Stimulated activated CD4-positive, alpha-beta T cell treated with anti-CD3 and anti-CD28 coated beads, Interleukin-15, amount 100 ng/mL, for 48 hours (primary cell): Measurements from ENCODE around the gene NUDT2.
"Not testable (repeated sequence)": the region's sequence is repeated elsewhere in the genome, so short reads cannot be mapped to it uniquely, and the experiment has no call there.

Experiments
- DNase-seq, 2 donors: peaks; one replicate each; pipeline ENCODE4 v3.0.0-alpha.2; 2020; ENCODE audit warnings: low read depth in 2 of 2

Gene NUDT2

DNA sequence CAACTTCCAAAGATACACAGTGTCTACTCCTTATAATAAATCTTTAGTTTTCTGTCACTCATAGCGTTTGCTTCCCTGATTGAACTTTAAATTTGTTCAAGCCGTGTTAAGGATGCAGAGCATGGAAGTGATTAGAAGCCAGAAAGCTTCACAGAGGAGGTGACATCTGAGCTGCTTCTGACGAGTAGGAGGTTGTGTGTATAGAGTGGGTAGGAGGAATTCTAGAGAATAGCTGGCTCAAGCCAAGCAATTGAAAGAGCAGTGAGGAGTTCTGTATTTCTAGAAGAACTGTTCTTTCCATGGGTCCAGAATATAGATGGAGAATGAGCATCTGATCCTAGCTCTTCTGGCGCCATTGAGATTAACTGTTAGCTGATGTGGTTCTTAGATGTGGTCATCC is 6.0 kb downstream of the NUDT2 start:
- no peak for DNase-seq

DNA sequence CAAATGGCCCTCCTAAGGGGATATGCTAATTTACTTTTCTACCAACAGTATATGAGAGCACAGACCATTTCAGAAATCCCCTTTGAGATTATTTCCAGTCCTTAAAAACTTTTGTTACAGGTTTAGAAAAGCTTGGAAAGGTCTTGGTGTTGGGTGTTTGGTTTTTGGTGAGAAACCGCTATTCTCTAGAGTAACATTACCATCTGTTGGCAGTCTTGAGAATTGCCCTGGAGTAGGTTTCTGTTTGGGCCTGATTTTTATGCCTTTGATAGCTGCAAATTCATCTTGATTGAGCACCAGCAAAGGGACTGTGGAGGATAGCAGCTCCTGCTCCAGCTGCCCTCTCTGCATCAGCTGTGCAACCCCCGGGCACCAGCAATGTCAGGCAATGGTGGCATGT is 8.0 kb downstream of the NUDT2 start:
- no peak for DNase-seq

DNA sequence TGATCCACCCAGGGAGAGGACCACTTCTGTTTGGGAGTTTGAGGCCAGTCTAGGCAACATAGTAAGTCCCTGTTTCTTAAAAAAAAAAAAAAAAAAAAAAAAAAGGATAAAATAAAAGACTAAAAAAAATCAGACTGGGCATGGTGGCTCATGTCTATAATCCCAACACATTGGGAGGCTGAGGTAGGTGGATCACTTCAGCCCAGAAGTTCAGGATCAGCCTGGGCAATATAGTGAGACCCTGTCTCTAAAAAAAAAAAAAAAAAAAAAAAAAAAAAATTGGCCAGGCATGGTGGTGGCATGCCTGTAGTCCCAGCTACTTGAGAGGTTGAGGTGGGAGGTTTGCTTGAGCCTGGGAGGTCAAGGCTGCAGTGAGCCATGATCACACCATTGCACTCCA is 8.7 kb downstream of the NUDT2 start:
- DNase-seq = not testable (repeated sequence)

DNA sequence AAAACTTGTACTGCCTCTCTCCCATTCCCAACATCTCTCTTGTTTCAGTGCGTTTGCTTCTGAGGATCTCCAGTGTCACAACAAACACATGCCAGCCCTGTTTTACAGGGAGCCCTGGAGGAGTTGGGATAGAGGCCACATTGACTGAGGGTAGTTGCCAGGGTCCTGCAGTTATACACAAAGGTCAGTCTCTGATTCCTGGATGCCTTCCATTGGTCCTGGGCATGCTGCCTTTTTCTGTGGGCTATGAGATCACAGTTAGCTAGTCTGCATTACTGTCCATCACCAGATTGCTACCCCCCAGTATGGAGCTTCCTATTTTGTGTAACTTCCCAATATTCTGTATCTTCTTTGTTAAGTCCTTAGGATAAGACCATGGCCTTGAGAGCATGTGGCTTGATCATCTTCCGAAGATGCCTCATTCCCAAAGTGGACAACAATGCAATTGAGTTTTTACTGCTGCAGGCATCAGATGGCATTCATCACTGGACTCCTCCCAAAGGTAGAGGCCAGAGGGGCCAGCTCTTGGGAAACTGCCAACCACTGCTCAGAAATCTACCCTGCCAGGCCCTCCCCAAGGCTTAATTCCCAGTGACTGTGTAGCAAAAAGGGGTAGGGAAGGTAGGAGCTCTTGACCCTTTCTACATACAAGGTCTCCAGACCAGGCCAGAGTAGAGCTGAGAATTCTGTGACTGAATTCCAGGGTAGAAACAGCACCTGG is 9.5 kb downstream of the NUDT2 start:
- no peak for DNase-seq

DNA sequence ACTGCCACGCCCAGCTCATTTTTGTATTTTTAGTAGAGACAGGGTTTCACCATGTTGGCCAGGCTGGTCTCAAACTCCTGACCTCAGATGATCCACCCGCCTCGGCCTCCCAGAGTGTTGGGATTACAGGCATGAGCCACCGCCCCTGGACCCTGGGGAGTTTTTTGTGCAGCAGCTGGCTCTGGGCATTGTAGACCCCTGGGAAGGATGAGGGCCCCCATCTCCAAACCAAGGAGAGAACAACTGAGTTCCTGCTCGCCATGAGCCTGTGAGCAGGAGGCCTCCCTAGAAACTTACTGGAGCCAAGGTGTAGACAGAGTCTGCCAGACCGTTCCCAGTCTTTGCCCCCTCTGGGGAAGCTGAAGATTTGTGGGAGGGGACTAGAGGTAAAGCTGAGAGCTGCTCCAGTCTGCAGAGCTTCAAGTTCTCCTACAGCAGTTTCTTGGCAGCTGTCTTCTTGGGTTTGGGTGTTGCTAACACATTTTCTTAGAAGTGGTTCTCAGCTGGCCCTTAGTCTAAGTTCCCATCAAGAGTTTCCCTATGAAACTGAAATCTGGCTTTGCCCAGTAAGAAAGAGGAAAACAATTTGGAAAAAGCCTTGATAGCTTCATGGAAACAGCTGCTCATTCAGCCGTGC is 12.4 kb downstream of the NUDT2 start:
- DNase-seq = no peak

DNA sequence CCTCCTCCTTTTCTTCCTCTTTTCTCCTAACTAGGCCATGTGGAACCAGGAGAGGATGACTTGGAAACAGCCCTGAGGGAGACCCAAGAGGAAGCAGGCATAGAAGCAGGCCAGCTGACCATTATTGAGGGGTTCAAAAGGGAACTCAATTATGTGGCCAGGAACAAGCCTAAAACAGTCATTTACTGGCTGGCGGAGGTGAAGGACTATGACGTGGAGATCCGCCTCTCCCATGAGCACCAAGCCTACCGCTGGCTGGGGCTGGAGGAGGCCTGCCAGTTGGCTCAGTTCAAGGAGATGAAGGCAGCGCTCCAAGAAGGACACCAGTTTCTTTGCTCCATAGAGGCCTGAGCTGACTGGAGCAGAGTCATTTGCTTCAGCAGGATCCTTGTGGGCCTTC is 13.7 kb downstream of the NUDT2 start:
- no peak for DNase-seq

DNA sequence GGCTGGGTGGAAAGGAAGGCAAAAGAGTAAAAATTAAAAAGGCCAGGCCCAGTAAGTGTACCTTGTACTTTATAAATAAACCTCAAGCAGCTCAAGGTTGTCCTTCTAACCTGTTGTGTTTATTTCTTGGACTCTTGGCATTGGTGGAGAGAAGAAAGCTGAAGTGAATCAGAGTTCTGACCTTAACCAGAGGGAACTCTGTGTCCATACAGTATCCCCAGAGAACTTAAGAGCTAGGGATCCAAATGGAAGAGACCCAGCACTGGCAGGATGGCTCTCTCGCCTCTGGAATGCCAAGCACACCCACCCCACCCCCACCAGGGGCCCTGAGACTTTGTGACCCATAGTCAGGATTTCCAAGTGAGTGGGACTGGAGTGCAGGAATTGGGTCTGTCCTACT is 14.2 kb downstream of the NUDT2 start:
- DNase-seq = no peak

DNA sequence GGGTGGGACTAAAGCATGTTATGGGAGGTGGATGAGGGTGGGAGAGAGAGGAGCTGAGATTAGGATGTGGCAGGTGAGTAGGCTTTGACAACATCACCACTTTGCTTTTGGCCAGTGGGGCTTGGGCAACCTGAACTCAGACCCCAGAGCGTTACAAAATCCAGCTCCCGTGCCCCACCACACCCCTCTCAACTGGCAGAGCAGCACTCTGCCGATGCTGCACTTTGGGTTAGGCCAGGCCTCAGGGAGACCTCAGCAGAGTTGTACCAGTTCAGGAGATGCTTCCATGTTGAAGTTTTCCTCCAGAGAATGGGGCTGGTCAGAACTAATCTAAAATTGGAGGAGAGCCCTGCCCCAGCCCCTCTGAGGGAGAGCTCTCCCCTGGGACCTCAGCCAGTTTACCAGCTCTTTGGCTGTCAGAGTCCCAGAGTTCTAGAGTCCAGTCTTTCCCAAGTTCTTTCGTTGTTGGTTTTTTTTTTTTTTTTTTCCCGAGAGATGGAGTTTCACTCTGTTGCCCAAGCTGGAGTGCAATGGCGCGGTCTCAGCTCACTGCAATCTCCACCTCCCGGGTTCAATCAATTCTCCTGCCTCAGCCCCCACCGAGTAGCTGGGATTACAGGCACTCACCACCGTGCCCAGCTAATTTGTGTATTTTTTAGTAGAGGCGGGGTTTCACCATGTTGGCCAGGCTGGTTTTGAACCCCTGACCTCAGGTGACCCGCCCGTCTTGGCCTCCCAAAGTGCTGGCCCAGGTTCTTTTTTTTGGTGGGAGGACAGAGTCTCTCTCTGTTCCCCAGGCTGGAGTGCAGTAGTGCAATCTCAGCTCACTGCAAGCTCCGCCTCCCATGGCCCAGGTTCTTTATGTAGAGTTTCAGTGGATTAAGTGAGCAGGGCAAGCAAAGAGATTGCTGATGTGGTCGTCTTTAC is 17.8 kb downstream of the NUDT2 start:
- no peak for DNase-seq

DNA sequence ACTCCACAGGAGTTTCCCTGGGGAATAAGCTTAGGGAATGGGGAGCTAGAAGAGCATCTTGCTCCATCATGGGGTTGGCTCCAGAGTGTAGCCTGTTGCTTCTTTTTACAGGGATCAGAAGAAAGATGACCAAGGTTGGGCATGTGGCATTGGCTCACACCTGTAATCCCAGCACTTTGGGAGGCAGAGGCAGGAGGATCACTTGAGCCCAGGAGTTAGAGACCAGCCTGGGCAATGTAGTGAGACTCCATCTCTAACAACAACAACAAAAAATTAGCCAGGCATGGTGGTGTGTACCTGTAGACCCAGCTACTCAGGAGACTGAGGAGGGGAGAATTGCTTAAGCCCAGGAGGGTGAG is 18.4 kb downstream of the NUDT2 start:
- DNase-seq = no peak

DNA sequence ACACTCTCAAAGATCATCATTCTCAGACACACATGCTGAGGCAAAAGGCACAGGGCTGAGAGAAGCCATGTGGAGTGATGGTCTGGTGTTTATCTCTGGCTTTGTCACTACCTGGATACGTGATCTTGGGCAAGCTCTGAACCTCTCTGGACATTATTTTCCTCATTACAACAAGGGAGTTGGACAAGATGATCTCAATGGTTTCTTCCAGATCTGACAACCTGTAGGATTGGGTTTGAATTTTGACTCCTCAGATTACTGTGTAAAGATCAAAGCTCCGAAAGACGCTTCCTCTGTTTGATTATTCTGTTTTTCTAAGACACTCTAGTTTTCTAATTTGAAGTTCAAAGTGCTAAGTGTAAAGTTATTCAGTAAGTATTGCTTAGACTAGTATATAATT is 20.0 kb downstream of the NUDT2 start:
- DNase-seq = no peak

DNA sequence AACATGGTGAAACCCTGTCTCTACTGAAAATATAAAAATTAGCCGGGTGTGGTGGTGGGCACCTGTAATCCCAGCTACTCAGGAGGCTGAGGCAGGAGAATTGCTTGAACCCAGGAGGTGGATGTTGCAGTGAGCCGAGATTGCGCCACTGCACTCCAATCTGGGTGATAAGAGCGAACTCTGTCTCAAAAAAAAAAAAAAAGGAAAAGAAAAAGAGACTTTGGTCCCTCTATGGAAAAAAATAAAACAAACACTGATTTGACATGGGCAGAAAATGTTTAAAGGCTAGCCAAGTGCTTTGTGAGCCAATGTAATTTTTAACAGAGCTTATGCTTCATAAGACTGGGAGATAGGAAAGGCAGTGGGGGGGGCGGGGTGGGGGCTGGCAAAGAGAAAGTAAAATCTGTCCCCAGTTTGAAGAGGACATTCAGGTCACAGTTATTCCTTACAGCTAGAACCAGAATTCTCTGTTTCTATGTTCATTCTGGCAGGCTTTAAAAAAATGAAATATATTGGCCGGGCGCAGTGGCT is 22.8 kb downstream of the NUDT2 start:
- DNase-seq = not testable (repeated sequence)

DNA sequence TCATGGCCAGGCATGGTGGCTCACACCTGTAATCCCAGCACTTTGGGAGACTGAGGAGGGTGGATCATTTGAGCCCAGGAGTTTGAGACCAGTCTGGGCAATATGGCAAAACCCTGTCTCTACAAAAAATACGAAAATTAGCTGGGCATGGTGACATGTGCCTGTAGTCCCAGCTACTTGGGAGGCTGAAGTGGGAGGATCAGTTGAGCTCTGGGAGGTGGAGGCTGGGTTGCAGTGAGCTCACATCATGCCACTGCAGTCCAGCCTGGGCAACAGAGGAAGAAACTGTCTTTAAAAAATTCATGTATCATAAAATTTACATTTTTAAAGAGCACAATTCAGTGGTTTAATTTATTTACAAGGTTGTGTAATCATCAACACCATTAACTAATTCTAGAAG is 23.6 kb downstream of the NUDT2 start:
- DNase-seq = not testable (repeated sequence)

DNA sequence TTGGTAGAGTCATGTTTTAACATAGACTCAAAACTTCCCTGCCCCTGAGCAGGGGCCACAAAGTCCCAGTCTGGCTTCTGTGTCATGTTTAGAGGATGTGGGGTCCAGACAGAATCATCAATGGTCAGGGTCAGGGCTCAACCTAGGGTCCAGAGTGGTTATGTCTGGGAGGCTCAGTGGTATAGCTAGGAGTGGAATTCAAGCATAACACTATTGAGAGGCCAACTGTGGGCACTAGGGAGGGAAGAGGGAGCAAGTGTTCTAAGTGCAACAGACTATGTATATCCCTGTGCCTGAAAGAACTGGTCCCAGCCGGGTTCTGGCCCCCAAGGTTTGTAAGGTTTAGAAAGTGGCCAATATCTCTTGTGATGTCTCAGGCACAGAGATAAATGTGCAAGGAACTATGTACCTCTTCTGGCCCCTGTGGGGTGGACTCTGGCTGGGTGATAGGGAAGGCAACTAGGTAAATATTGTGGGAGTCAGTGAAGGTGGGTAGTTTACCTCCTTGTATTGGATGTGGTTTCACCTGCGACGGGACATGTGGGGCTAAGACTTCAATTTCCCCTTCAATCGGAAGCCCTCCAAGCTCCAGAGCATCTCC is 33.3 kb downstream of the NUDT2 start:
- DNase-seq = no peak

DNA sequence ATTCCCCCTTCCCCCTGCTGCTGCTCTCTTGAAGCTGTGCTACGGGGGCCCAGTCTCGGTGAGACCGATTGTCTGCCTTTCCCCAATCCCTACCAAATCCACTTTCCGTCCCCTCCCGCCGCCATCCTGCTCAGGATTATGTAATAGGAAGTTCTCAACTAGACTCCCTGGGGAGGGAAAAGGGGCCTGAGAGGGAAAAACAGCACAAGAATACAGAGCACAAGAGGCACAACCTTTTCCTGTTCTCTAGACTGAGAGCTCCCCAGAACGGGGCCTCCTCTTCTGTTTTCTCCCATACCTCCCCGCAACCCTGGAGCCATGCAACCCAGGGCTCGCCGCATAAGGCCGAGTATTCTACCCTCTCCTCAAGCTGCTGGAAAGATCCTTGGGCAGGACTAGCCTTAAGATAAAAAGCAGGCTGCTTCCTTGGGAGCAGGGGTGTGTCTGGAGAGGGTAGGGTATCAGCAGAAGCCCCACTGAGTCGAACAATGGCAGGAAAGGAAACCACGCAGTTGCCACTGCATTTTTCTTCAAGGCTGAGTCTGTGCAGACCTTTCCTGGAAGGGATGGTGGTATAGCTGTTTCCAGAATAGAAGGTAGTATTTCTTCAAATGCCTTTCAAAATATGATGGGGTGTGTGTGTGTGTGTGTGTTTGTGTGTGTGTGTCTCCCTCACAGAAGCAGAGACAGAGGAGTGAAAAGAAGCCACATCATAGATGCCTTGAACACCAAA is 34.4 kb downstream of the NUDT2 start:
- no peak for DNase-seq

DNA sequence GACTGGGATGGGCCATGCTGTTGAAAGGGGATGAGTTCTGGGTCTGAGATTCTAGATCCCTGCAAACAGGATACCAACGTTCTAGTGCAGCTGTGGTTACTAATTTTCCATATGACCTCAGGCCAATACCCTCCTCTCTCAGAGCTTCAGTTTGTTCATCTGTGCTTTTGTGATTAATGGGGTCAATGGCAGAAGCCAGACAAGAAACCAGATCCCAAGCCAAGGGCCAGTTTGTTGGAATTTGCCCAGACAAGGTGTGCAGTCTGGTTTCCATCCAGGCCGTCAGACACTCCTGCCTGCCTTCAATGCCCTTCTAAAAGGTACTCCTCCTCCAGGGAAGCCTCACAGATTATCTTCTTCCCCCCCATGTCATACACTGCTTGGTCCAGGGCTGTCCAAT is 35.9 kb downstream of the NUDT2 start:
- DNase-seq = no peak

DNA sequence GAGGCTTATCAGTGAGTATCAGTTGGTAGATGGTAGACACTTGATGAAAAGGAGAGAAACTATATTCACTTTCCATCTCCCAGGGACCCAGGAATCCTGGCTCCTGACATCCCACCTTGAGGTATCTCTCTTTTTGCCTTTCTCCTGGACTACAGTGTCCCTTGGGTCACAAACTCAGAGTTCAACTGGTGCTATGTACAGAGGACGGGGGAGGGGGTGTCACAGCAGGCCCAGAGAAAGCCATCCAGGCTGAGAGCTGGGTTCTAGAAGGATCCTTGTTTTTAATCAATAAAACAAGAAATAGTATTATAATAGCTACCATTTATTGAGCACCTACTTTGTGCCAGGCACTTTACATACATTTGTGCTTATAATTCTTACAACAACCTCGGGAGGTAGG is 37.0 kb downstream of the NUDT2 start:
- no peak for DNase-seq

DNA sequence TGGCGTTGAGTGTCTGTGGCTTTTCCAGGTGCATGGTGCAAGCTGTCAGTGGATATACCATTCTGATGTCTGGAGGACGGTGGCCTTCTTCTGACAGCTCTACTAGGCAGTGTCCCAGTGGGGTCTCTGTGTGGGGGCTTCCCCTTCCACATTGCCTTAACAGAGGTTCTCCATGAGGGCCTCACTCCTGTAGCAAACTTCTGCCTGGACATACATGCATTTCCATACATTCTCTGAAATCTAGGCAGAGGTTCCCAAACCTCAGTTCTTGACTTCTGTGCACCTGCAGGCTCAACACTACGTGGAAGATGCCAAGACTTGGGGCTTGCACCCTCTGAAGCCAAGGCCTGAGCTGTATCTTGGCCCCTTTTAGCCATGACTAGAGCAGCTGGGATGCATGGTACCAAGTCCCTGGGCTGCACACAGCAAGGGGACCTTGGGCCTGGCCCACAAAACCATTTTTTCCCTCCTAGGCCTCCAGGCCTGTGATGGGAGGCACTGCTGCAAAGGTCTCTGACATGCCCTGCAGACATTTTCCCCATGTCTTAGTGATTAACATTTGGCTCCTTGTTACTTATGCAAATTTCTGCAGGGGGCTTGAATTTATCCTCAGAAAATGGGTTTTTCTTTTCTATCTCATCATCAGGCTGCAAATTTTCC is 38.5 kb downstream of the NUDT2 start:
- DNase-seq = not testable (repeated sequence)

DNA sequence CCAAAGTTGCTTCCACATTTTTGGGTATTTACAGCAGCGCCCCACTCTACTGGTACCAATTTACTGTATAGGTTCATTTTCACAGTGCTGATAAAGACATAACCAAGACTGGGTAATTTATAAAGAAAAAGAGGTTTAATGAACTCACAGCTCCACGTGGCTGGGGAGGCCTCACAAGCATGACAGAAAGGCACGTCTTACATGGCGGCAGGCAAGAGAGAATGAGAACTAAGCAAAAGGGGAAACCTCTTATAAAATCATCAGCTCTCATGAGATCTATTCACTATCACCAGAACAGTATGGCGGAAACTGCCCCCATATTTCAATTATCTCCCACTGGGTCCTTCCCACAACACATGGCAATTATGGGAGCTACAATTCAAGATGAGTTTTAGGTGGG is 39.4 kb downstream of the NUDT2 start:
- not testable (repeated sequence) for DNase-seq

DNA sequence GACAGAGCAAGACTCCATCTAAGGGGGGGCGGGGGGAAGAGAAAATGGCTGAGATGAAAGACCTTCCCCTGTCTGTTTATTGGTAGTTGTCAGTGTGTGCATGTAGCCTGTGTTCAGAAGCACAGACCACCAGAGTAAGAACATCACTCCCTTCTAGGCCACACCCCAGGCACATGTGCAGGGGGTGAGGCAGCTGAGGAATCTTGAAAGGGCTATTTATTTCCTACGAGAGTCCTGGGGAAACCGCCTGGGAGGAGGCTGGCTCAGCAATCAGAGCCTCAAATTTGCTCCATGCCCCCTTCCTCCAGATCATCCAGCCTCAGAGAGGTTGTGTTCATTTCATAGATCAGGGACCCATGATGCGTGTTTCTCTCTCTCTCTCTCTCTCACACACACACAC is 40.3 kb downstream of the NUDT2 start:
- no peak for DNase-seq

DNA sequence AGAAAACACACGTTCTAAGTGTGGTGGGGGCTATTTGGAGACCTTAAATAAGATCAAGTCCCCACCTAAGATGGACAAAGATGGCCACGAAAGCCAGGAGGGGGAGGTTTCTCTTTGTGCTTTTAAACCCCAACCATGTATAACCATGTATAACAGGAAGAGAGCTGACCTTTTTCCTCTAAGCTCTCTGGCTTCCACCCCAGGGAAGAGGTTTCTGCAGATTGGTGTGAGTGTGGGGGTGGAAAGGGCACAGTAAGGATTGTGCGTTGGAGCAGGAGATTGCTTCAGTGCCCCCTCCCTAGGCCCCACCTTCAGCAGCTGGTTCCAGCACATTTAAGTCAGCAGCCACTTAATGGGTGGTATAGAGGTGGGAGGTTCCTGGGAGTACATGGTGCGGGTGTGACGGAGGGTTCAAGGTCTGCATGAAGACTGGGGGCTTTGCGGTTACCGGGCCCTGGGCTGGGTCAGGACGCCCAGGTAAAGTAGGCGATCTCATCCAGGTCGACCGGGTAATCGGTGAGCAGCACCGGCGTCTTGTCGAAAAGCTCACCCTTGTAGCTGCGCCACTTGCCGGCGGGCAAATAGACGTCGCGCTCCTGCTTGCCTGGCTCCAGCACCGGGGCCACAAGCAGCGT is 41.1 kb downstream of the NUDT2 start:
- DNase-seq = no peak
